ENCODE results near the gene LDHA. TPM values are rescaled to one million over a fixed set of nuclear protein-coding genes. Genes with fewer than 3 reads are reported as not detected.

Gene LDHA
- total and polyA plus RNA-seq, 9 of the 15 experiments (the other 6 are each of a cell fraction or from before 2014, with no cell fraction given) = 535 to 3,001 (median 926) TPM

DNA sequence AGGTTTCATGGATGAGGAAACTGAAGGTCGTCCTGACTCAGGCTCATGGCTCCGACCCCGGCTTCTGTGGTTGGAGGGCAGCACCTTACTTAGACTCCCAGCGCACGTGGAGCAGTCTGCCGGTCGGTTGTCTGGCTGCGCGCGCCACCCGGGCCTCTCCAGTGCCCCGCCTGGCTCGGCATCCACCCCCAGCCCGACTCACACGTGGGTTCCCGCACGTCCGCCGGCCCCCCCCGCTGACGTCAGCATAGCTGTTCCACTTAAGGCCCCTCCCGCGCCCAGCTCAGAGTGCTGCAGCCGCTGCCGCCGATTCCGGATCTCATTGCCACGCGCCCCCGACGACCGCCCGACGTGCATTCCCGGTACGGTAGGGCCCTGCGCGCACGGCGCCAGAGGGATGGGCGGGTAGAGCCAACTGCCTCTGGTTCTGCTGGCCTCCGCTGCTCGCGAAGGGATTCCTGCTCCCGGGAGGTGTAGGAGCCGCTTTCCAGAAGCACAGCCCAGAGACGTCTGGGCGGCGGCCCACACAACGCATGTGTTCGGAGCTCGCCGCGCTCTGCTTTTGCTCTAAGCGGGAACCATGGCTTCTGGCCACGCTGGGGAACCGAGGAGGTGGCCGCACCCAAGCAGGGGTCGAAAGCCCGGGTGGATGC lies at the start of gene LDHA (continued):
- TF ChIP-seq ATF1 (CRISPR knock-in tag; IDR thresholded peaks at IDR 0.05) (peak; percentile 76), ATF1 (tag; IDR thresholded peaks at IDR 0.05) (peak; percentile 98), TBP (optimal IDR thresholded peaks at IDR 0.05; ENCODE audit: low read depth, low read length) (peak; percentile 98), NR2C2 (CRISPR knock-in tag; IDR thresholded peaks at IDR 0.05) (peak; percentile 75), NR2C2 (tag; IDR thresholded peaks at IDR 0.05) (peak; percentile 58; the same call in 1 of the 2 replicates), PTBP1 (IDR thresholded peaks at IDR 0.05; ENCODE audit: low read depth, low read length) (peak; percentile 66; the same call in 1 of the 2 replicates), TAF7 (tag; IDR thresholded peaks at IDR 0.05) (no peak), NFIC (IDR thresholded peaks at IDR 0.05) (peak; percentile 94), POLR2A (conservative IDR thresholded peaks at IDR 0.05) (peak; percentile 99), ESRRB (CRISPR knock-in tag; IDR thresholded peaks at IDR 0.05; ENCODE audit: borderline replicate concordance) (no peak), EP400 (IDR thresholded peaks at IDR 0.05) (peak; percentile 96), NR3C1 (CRISPR knock-in tag; IDR thresholded peaks at IDR 0.05) (peak; percentile 91; the same call in 1 of the 2 replicates), ZNF282 (CRISPR knock-in tag; IDR thresholded peaks at IDR 0.05) (0 out of 2 replicates have a peak, but pooled peaks have one; percentile 72), ZNF766 (CRISPR knock-in tag; conservative IDR thresholded peaks at IDR 0.05) (0 out of 2 replicates have a peak, but pooled peaks have one; percentile 40), RUNX1 (IDR thresholded peaks at IDR 0.05; ENCODE audit: low read depth) (peak; percentile 15; the same call in 1 of the 2 replicates), ZNF134 (CRISPR knock-in tag; conservative IDR thresholded peaks at IDR 0.05) (0 out of 2 replicates have a peak, but pooled peaks have one; percentile 18), JUND (IDR thresholded peaks at IDR 0.05; ENCODE audit: borderline replicate concordance, low read depth, low read length) (peak; percentile 86), JUND (tag; IDR thresholded peaks at IDR 0.05; ENCODE audit: borderline replicate concordance, low read depth, low read length) (peak; percentile 60; the same call in 1 of the 3 replicates)
- TF ChIP-seq, protein P1, sequence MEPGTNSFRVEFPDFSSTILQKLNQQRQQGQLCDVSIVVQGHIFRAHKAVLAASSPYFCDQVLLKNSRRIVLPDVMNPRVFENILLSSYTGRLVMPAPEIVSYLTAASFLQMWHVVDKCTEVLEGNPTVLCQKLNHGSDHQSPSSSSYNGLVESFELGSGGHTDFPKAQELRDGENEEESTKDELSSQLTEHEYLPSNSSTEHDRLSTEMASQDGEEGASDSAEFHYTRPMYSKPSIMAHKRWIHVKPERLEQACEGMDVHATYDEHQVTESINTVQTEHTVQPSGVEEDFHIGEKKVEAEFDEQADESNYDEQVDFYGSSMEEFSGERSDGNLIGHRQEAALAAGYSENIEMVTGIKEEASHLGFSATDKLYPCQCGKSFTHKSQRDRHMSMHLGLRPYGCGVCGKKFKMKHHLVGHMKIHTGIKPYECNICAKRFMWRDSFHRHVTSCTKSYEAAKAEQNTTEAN (CRISPR knock-in tag; IDR thresholded peaks at IDR 0.05) = no peak
- TF ChIP-seq, protein P2, sequence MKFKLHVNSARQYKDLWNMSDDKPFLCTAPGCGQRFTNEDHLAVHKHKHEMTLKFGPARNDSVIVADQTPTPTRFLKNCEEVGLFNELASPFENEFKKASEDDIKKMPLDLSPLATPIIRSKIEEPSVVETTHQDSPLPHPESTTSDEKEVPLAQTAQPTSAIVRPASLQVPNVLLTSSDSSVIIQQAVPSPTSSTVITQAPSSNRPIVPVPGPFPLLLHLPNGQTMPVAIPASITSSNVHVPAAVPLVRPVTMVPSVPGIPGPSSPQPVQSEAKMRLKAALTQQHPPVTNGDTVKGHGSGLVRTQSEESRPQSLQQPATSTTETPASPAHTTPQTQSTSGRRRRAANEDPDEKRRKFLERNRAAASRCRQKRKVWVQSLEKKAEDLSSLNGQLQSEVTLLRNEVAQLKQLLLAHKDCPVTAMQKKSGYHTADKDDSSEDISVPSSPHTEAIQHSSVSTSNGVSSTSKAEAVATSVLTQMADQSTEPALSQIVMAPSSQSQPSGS (CRISPR knock-in tag; IDR thresholded peaks at IDR 0.05) = peak; percentile 96
